ENCODE data around the gene SLC47A2.

The SLC47A2 gene

DNA sequence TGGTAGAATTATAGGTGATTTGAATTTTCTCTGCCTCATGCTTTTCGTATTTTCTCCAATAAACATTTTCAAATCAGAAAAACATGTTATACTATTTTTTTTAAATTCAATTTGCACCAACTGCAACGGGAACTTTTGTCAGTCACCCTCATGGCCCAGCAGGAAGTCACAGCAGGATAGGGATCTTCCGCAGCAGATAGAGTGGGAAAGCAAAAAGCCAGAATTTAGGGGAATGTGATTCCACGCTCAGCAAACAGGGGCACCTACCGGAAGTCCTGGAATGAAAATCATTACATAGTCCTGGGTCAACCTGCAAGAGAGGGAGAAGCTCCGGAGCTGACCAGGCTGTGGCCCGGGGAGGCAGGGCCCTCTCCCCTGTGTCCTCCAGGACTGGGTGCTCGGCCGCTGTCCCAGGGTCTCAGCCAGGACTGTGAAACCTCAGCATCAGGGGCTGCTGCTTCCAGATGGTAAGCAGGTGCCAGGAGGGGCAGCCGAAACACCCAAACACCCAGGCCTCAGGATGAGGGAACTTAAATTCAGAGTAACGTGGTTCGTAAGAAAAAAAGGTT is 3.9 kb downstream of the SLC47A2 start:
- Histone ChIP-seq H3K4me3 (replicated peaks; ENCODE audit: insufficient read depth, low read length) (no peak overlapping the region), H3K27me3 (ENCODE audit: insufficient read depth, poor library complexity, severe bottlenecking) (no peaks in the 10 kb centered on the region), H3K27ac (replicated peaks) (no peak overlapping the region)
- no peak for DNase-seq (ENCODE audit: low read depth in 1 of 2, low spot score in 1 of 2)
- no peak for TF ChIP-seq GABPA (IDR thresholded peaks at IDR 0.05; ENCODE audit: low read depth)
- TF ChIP-seq, protein P1, sequence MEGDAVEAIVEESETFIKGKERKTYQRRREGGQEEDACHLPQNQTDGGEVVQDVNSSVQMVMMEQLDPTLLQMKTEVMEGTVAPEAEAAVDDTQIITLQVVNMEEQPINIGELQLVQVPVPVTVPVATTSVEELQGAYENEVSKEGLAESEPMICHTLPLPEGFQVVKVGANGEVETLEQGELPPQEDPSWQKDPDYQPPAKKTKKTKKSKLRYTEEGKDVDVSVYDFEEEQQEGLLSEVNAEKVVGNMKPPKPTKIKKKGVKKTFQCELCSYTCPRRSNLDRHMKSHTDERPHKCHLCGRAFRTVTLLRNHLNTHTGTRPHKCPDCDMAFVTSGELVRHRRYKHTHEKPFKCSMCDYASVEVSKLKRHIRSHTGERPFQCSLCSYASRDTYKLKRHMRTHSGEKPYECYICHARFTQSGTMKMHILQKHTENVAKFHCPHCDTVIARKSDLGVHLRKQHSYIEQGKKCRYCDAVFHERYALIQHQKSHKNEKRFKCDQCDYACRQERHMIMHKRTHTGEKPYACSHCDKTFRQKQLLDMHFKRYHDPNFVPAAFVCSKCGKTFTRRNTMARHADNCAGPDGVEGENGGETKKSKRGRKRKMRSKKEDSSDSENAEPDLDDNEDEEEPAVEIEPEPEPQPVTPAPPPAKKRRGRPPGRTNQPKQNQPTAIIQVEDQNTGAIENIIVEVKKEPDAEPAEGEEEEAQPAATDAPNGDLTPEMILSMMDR (IDR thresholded peaks at IDR 0.05; ENCODE audit: insufficient read depth, low read length): no peak
- TF ChIP-seq SPI1 (IDR thresholded peaks at IDR 0.05; ENCODE audit: borderline replicate concordance, low read depth): no peak
- TF ChIP-seq POLR2AphosphoS5 (IDR thresholded peaks at IDR 0.05; ENCODE audit: low read depth): no peak
- TF ChIP-seq, protein P2, sequence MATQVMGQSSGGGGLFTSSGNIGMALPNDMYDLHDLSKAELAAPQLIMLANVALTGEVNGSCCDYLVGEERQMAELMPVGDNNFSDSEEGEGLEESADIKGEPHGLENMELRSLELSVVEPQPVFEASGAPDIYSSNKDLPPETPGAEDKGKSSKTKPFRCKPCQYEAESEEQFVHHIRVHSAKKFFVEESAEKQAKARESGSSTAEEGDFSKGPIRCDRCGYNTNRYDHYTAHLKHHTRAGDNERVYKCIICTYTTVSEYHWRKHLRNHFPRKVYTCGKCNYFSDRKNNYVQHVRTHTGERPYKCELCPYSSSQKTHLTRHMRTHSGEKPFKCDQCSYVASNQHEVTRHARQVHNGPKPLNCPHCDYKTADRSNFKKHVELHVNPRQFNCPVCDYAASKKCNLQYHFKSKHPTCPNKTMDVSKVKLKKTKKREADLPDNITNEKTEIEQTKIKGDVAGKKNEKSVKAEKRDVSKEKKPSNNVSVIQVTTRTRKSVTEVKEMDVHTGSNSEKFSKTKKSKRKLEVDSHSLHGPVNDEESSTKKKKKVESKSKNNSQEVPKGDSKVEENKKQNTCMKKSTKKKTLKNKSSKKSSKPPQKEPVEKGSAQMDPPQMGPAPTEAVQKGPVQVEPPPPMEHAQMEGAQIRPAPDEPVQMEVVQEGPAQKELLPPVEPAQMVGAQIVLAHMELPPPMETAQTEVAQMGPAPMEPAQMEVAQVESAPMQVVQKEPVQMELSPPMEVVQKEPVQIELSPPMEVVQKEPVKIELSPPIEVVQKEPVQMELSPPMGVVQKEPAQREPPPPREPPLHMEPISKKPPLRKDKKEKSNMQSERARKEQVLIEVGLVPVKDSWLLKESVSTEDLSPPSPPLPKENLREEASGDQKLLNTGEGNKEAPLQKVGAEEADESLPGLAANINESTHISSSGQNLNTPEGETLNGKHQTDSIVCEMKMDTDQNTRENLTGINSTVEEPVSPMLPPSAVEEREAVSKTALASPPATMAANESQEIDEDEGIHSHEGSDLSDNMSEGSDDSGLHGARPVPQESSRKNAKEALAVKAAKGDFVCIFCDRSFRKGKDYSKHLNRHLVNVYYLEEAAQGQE (IDR thresholded peaks at IDR 0.05; ENCODE audit: insufficient replicate concordance, low read depth): no peak

DNA sequence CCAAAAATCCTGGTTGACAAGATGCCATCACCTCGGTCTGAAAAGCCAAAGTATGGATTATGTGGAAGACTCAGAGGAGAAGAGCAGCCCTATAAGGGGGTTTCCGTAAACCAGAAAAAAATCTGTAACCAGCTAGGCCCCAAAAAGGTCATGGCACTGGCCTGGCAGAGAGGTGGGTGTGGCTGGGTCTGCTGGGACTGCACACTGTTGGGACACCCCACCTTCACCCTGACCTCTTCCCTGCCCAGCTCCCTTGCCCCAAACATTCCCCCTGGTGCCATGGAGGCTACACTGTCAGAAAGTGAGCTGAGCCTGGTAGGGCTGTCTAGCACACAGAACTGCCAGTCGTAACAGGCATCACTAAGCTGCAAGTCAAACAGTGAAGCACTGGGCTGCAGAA is 6.5 kb downstream of the SLC47A2 start:
- TF ChIP-seq, protein P2 (IDR thresholded peaks at IDR 0.05; ENCODE audit: insufficient replicate concordance, low read depth): no peak
- TF ChIP-seq SPI1 (IDR thresholded peaks at IDR 0.05; ENCODE audit: borderline replicate concordance, low read depth) (no peak), GABPA (IDR thresholded peaks at IDR 0.05; ENCODE audit: low read depth) (no peak), POLR2AphosphoS5 (IDR thresholded peaks at IDR 0.05; ENCODE audit: low read depth) (no peak)
- TF ChIP-seq, protein P1 (IDR thresholded peaks at IDR 0.05; ENCODE audit: insufficient read depth, low read length): no peak
- no peak overlapping the region for H3K4me3 ChIP-seq (replicated peaks; ENCODE audit: insufficient read depth, low read length)
- no peak overlapping the region for H3K27ac ChIP-seq (replicated peaks)
- no peak for DNase-seq (ENCODE audit: low read depth in 1 of 2, low spot score in 1 of 2)
- H3K27me3 ChIP-seq (ENCODE audit: insufficient read depth, poor library complexity, severe bottlenecking): no peaks in the 10 kb centered on the region

DNA sequence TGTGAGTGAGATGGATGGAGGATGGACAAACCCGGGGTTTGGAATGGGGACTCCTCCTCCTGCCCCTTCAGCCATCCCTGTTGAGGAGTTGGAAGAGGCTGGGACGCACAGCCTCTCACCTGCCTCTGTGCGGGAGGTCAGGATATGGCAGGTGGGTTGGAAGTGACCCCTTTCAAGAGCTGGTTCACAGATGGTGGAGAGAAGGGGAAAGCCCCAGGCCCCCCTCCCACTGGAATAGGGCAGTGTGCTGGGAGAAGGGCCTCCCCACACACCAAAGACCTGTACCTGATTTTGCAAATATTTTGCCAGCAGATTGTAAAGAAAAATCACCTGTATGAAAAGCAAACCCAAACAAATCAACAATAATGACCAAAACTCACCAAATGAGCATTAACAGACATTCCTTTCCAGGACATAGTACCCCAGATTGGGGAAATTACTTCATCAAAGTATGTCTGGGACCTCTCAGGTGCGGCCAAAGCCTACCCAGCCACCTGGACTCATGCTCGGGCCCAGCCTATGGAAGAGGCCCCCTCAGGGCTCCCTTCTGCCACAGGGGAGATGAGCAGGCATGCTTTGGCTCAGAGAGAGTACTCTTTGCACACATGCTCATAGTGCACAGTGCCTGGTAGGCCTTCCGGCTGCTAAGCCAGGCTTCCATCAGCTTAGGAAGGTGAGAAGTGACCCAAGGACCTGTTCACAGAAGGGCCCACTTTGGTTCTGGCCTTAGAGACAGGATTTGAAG is 7.8 kb downstream of the SLC47A2 start:
- H3K27ac ChIP-seq (replicated peaks): no peak overlapping the region
- H3K4me3 ChIP-seq (replicated peaks; ENCODE audit: insufficient read depth, low read length): no peak overlapping the region
- no peaks in the 10 kb centered on the region for H3K27me3 ChIP-seq (ENCODE audit: insufficient read depth, poor library complexity, severe bottlenecking)
- TF ChIP-seq, protein P1 (IDR thresholded peaks at IDR 0.05; ENCODE audit: insufficient read depth, low read length): no peak
- TF ChIP-seq, protein P2 (IDR thresholded peaks at IDR 0.05; ENCODE audit: insufficient replicate concordance, low read depth): no peak
- TF ChIP-seq SPI1 (IDR thresholded peaks at IDR 0.05; ENCODE audit: borderline replicate concordance, low read depth) (no peak), GABPA (IDR thresholded peaks at IDR 0.05; ENCODE audit: low read depth) (no peak), POLR2AphosphoS5 (IDR thresholded peaks at IDR 0.05; ENCODE audit: low read depth) (no peak)
- no peak for DNase-seq (ENCODE audit: low read depth in 1 of 2, low spot score in 1 of 2)
